H1 (cell line): ENCODE results near the gene ALOX5AP. TPM values are rescaled to one million over a fixed set of nuclear protein-coding genes. Genes with fewer than 3 reads are reported as not detected.

Experiments
- BACH1 ChIP-seq: IDR thresholded peaks from 2 replicates; pipeline ENCODE4 v1.6.1; 2012; ENCODE audit warnings: low read length, improper control_type of control experiment
- CBX5 ChIP-seq: fragments of 300-800, 300-1000 bp; sonication (generic); IDR thresholded peaks from 2 replicates; pipeline ENCODE4 v1.7.1; 2016; ENCODE audit warnings: antibody characterized with exemption, low read length, low read depth
- CBX8 ChIP-seq: fragments of 300-800, 300-1000 bp; sonication (generic); IDR thresholded peaks from 2 replicates; pipeline ENCODE4 v1.7.1; 2016; ENCODE audit warnings: low read depth, low read length, borderline replicate concordance
- EP300 ChIP-seq, 2 experiments: IDR thresholded peaks; 1 replicate in 1 of 2; 2 replicates in 1 of 2; pipeline ENCODE4 v1.6.1; 2011 to 2012; ENCODE audit warnings: low read depth in 2 of 2, low read length in 2 of 2, mild to moderate bottlenecking in 2 of 2, borderline replicate concordance in 1 of 2, inconsistent platforms in 1 of 2, moderate library complexity in 1 of 2
- HDAC2 ChIP-seq, 2 experiments: fragments of 300-600 bp in 1 of 2; sonication (generic) in 1 of 2; IDR thresholded peaks; 2 replicates each; pipeline ENCODE4 v1.6.1; 2011 to 2012; ENCODE audit warnings: low read depth in 2 of 2, low read length in 2 of 2, mild to moderate bottlenecking in 2 of 2, moderate library complexity in 2 of 2, borderline replicate concordance in 1 of 2, inconsistent platforms in 1 of 2
- HDAC6 ChIP-seq: IDR thresholded peaks from one replicate; pipeline ENCODE4 v1.7.1; 2012; ENCODE audit warnings: low read depth, mild to moderate bottlenecking, inconsistent platforms, low read length, moderate library complexity
- MAFK ChIP-seq: IDR thresholded peaks from 2 replicates; pipeline ENCODE4 v1.6.1; 2012; ENCODE audit warnings: low read depth, mild to moderate bottlenecking, improper control_type of control experiment, low read length
- NRF1 ChIP-seq: IDR thresholded peaks from 2 replicates; pipeline ENCODE4 v1.6.1; 2011; ENCODE audit warnings: mild to moderate bottlenecking, low read depth, low read length, improper control_type of control experiment
- RNF2 ChIP-seq: fragments of 200-900, 300-1000 bp; sonication (generic); IDR thresholded peaks from 2 replicates; pipeline ENCODE4 v1.7.1; 2016; ENCODE audit warnings: borderline replicate concordance, low read depth, mild to moderate bottlenecking, antibody characterized with exemption, low read length; ENCODE audit not compliant: poor library complexity, severe bottlenecking; ENCODE audit errors: missing control alignments
- SP1 ChIP-seq: IDR thresholded peaks from 2 replicates; pipeline ENCODE4 v1.6.1; 2011; ENCODE audit warnings: low read depth, low read length
- polyA plus RNA-seq, 7 experiments: library from polyadenylated mRNA; depleted of rRNA in 3 of 7; stranded (reverse) in 5 of 7; unstranded in 2 of 7; fragments of >200 nt in 5 of 7; fragments of 200-250 nt in 2 of 7; gene quantifications; 1 replicate in 5 of 7; 2 replicates in 1 of 7; 4 replicates in 1 of 7; pipeline versions ENCODE4 v1.2.1 to v1.2.3, GENCODE V29; 2011 to 2013; ENCODE audit warnings: missing spikeins in 2 of 7, mixed read lengths in 2 of 7
- total RNA-seq: library from RNA; stranded (reverse); fragmentation: NEBNext Ultra II Directional; extraction: Animal tissue kit (Norgen Biotek cat#: 25700); gene quantifications from 2 replicates; pipeline ENCODE4 v1.2.1, GENCODE V29; 2021
- TF ChIP-seq, protein P1 (sequence below): fragments of 300-600 bp; sonication (generic); IDR thresholded peaks from 2 replicates; pipeline ENCODE4 v1.7.1; 2012; ENCODE audit warnings: low read length, moderate library complexity, mild to moderate bottlenecking, inconsistent platforms; ENCODE audit not compliant: insufficient replicate concordance

Gene ALOX5AP
- total and polyA plus RNA-seq, 2 of the 8 experiments (the other 6 are each of a cell fraction or from before 2014, with no cell fraction given): not detected

- TF ChIP-seq, protein P1, sequence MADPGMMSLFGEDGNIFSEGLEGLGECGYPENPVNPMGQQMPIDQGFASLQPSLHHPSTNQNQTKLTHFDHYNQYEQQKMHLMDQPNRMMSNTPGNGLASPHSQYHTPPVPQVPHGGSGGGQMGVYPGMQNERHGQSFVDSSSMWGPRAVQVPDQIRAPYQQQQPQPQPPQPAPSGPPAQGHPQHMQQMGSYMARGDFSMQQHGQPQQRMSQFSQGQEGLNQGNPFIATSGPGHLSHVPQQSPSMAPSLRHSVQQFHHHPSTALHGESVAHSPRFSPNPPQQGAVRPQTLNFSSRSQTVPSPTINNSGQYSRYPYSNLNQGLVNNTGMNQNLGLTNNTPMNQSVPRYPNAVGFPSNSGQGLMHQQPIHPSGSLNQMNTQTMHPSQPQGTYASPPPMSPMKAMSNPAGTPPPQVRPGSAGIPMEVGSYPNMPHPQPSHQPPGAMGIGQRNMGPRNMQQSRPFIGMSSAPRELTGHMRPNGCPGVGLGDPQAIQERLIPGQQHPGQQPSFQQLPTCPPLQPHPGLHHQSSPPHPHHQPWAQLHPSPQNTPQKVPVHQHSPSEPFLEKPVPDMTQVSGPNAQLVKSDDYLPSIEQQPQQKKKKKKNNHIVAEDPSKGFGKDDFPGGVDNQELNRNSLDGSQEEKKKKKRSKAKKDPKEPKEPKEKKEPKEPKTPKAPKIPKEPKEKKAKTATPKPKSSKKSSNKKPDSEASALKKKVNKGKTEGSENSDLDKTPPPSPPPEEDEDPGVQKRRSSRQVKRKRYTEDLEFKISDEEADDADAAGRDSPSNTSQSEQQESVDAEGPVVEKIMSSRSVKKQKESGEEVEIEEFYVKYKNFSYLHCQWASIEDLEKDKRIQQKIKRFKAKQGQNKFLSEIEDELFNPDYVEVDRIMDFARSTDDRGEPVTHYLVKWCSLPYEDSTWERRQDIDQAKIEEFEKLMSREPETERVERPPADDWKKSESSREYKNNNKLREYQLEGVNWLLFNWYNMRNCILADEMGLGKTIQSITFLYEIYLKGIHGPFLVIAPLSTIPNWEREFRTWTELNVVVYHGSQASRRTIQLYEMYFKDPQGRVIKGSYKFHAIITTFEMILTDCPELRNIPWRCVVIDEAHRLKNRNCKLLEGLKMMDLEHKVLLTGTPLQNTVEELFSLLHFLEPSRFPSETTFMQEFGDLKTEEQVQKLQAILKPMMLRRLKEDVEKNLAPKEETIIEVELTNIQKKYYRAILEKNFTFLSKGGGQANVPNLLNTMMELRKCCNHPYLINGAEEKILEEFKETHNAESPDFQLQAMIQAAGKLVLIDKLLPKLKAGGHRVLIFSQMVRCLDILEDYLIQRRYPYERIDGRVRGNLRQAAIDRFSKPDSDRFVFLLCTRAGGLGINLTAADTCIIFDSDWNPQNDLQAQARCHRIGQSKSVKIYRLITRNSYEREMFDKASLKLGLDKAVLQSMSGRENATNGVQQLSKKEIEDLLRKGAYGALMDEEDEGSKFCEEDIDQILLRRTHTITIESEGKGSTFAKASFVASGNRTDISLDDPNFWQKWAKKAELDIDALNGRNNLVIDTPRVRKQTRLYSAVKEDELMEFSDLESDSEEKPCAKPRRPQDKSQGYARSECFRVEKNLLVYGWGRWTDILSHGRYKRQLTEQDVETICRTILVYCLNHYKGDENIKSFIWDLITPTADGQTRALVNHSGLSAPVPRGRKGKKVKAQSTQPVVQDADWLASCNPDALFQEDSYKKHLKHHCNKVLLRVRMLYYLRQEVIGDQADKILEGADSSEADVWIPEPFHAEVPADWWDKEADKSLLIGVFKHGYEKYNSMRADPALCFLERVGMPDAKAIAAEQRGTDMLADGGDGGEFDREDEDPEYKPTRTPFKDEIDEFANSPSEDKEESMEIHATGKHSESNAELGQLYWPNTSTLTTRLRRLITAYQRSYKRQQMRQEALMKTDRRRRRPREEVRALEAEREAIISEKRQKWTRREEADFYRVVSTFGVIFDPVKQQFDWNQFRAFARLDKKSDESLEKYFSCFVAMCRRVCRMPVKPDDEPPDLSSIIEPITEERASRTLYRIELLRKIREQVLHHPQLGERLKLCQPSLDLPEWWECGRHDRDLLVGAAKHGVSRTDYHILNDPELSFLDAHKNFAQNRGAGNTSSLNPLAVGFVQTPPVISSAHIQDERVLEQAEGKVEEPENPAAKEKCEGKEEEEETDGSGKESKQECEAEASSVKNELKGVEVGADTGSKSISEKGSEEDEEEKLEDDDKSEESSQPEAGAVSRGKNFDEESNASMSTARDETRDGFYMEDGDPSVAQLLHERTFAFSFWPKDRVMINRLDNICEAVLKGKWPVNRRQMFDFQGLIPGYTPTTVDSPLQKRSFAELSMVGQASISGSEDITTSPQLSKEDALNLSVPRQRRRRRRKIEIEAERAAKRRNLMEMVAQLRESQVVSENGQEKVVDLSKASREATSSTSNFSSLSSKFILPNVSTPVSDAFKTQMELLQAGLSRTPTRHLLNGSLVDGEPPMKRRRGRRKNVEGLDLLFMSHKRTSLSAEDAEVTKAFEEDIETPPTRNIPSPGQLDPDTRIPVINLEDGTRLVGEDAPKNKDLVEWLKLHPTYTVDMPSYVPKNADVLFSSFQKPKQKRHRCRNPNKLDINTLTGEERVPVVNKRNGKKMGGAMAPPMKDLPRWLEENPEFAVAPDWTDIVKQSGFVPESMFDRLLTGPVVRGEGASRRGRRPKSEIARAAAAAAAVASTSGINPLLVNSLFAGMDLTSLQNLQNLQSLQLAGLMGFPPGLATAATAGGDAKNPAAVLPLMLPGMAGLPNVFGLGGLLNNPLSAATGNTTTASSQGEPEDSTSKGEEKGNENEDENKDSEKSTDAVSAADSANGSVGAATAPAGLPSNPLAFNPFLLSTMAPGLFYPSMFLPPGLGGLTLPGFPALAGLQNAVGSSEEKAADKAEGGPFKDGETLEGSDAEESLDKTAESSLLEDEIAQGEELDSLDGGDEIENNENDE: no peak
- TF ChIP-seq HDAC2 (IDR thresholded peaks at IDR 0.05; ENCODE audit: borderline replicate concordance in 1 of 2, low read depth in 2 of 2, low read length in 2 of 2) (no peak), MAFK (no peak), NRF1 (no peak), HDAC6 (no peak), BACH1 (no peak), EP300 (IDR thresholded peaks at IDR 0.05; ENCODE audit: borderline replicate concordance in 1 of 2, low read depth in 2 of 2, low read length in 2 of 2) (no peak), SP1 (no peak), CBX5 (no peak), RNF2 (no peak), CBX8 (no peak)
These were observed 7.6 kb downstream of the ALOX5AP start (continued) for GRCh38 chr13:30742901-30743300.
